ENCODE measurements around the gene ALDH3A2.

ALDH3A2 gene

DNA sequence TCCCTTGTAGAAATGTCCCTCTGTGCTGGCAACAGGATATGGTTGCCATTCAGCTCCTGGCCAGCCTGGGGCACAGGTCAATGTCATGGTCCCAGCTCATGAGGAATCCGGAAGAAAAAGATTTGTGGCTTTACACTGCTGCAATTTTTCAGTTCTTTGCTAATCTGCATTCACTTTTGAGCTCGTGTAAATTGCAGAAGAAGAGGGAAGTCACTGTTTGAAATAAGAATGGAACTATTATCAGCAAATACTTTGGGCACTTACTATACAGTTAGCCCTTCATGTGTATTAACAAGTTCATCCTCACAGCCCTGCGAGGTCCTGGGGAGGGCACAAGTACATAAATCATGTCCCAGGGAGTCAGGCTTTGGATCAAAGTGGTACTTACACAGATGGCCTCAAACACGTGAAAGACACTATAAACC is 53.7 kb downstream of the ALDH3A2 start:
- TF ChIP-seq, protein P1, sequence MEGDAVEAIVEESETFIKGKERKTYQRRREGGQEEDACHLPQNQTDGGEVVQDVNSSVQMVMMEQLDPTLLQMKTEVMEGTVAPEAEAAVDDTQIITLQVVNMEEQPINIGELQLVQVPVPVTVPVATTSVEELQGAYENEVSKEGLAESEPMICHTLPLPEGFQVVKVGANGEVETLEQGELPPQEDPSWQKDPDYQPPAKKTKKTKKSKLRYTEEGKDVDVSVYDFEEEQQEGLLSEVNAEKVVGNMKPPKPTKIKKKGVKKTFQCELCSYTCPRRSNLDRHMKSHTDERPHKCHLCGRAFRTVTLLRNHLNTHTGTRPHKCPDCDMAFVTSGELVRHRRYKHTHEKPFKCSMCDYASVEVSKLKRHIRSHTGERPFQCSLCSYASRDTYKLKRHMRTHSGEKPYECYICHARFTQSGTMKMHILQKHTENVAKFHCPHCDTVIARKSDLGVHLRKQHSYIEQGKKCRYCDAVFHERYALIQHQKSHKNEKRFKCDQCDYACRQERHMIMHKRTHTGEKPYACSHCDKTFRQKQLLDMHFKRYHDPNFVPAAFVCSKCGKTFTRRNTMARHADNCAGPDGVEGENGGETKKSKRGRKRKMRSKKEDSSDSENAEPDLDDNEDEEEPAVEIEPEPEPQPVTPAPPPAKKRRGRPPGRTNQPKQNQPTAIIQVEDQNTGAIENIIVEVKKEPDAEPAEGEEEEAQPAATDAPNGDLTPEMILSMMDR (IDR thresholded peaks at IDR 0.05; ENCODE audit: insufficient read depth, low read depth, low read length, missing control alignments), result no peak
- no peak overlapping the region for H3K4me3 ChIP-seq (ENCODE audit: low read depth, low read length)
- DNase-seq (ENCODE audit: low read depth), result no peak

- TF ChIP-seq, protein P1 (IDR thresholded peaks at IDR 0.05; ENCODE audit: insufficient read depth, low read depth, low read length, missing control alignments), result no peak
- no peak for DNase-seq (ENCODE audit: low read depth)
- H3K4me3 ChIP-seq (ENCODE audit: low read depth, low read length), result no peak overlapping the region
These were observed 54.7 kb downstream of the ALDH3A2 start for GRCh38 chr17:19703106-19703827.

DNA sequence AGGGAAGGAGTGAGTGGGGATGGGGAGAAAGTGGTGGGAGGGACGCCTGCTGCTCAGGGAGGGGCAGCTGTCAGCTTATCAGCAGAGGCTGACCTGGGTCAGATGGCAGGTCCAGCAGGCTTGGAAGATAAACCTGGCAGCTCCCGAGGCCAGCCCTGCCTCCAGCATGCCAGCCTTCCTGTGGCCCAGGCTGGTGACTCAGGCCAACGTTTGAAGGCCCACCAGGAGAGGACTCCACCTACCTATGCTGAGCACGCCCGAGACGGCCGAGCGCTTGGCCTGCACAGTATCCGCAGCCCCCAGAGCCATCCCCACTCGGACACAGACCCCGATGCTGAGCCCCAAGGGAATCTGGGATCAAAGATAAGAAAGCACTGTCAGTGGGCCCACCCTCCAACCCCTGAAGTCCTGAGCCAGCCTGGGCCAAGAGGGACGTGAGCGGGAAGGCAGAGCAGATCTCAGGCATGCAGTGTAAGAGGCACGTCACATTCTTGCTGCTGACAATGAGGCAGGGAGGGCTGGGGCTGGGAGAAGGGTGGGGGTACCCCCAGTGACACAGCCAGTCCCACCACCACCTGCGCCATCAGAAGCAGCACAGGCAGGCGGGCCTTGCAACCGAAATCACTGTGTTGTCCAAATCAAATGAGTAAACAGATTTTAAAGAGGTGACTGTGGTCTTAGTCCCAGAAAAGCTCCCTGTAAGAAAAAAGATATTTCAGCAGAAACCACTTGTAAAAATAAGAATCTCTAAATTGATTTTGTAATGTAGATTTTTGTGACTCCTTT is 55.5 kb downstream of the ALDH3A2 start:
- TF ChIP-seq, protein P1 (IDR thresholded peaks at IDR 0.05; ENCODE audit: insufficient read depth, low read depth, low read length, missing control alignments), result no peak
- DNase-seq (ENCODE audit: low read depth), result no peak
- H3K4me3 ChIP-seq (ENCODE audit: low read depth, low read length), result no peak overlapping the region

GRCh38 chr17:19705201-19705600 is 56.6 kb downstream of the ALDH3A2 start:
- DNase-seq (ENCODE audit: low read depth), result no peak
- TF ChIP-seq, protein P1 (IDR thresholded peaks at IDR 0.05; ENCODE audit: insufficient read depth, low read depth, low read length, missing control alignments), result no peak
- no peak overlapping the region for H3K4me3 ChIP-seq (ENCODE audit: low read depth, low read length)

GRCh38 chr17:19705771-19706770 is 57.5 kb downstream of the ALDH3A2 start:
- TF ChIP-seq, protein P1 (IDR thresholded peaks at IDR 0.05; ENCODE audit: insufficient read depth, low read depth, low read length, missing control alignments), result no peak
- H3K4me3 ChIP-seq (ENCODE audit: low read depth, low read length), result no peak overlapping the region
- DNase-seq (ENCODE audit: low read depth), result no peak

All from GM12865 (cell line).